ENCODE data around the gene CACNA1H.
"Not testable (repeated sequence)": the region's sequence is repeated elsewhere in the genome, so short reads cannot be mapped to it uniquely, and the experiment has no call there.

CACNA1H gene

DNA sequence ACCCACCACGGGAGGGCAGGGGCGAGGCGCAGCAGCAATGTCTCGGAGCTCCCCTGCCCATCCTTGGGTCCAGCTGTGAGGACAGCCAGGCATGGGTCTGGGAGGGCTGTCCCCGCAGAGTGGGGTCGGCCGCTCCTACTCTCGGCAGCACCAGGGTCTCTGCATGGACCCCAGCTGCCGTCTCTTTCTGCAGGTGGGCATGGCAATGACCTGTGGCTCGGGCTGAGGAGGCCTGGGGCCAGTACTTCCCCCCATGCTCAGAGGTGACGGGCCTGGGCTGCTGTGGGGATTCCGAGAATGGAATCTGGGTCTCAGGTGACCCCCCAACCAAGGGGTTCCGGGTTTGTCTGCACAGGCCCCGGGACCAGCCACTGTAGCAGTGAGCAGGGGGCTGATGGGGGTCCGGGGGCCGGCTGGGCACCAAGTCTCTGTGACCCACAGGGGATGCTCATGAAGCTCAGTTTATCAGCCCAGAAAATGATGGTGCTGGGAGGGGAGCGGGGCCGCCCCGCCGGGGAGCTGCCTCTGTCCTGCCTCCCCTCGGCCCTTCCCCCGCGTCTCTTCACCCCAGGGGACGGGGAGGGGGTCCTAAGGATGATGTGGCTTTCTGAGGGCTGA lies 23.5 kb downstream of the CACNA1H start:
- DNase-seq: no peak

DNA sequence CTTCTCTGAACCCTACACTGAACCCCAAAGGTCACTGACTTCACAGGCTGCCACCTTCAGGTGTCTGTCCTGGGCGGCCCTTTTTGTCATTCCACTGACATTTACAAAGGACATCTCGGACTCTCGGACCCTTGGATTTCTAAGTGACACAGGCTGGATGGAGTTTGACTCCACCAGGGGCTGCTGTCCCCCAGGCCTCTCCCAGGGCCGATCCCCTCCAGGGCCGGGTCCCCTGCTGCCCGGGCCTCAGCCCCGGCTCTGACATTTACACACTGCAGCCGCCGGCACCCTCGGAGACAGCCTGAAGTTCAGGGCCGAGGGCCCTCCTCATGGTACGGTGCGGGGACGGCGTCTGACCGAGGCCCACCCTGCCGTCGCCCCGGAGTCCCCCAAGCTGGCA lies 24.1 kb downstream of the CACNA1H start:
- no peak for DNase-seq

GRCh38 chr16:1177750-1178149 lies 24.8 kb downstream of the CACNA1H start:
- DNase-seq: no peak

- no peak for DNase-seq
These were observed 25.5 kb downstream of the CACNA1H start for GRCh38 chr16:1178295-1178910.

- no peak for DNase-seq
These were observed 27.9 kb downstream of the CACNA1H start for GRCh38 chr16:1180549-1181403.

- DNase-seq: no peak
These were observed 28.8 kb downstream of the CACNA1H start for GRCh38 chr16:1181404-1182315.

- no peak for DNase-seq
These were observed 29.4 kb downstream of the CACNA1H start for GRCh38 chr16:1182316-1182671.

DNA sequence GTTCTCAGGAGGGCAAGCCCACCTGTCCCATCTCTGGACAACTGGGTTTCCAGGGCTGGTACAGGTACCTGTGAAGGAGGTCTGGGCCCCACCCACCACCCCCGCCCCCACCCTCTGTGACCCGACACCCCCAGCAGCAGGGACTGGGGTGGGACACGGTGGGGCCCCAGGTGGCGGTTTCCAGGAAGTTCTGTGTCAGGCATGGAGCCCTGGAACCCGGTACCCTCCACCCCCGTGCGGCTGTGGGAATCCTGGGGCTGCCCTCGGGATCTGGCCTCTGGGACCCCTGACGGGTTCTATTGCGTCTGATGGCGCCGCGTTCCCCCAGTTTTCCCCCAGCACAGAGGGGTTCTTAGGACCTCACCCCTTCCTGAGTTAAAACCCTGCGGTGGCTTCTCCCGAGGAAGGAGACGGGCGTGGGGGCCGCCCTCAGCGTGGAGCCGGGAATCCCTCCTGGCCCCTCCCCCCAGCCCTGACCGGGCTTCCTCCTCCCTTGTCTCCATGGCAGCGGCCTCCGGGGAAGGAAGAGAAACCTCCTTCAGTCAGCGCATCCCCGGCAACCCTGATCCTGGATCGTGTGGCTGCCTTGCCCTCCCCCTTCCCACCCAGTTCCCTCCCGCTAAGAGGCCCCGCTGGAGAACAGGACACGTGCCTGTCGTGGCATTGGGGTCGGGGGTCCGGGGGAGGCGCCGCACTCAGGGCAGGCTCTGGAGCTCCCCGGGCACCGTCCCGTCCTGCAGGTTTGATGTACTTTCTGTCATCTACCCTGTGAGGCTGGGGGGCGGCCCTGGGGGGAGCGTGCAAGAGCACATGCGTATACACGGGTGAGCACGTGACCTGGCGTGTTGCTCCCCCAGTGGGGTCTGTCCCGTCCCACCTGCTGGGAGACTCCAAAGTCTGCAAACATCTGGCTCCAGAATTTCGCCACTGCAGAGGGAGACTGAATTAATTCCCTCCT lies 30.3 kb downstream of the CACNA1H start:
- DNase-seq: no peak

GRCh38 chr16:1184156-1184868 lies 31.4 kb downstream of the CACNA1H start:
- DNase-seq: no peak

DNA sequence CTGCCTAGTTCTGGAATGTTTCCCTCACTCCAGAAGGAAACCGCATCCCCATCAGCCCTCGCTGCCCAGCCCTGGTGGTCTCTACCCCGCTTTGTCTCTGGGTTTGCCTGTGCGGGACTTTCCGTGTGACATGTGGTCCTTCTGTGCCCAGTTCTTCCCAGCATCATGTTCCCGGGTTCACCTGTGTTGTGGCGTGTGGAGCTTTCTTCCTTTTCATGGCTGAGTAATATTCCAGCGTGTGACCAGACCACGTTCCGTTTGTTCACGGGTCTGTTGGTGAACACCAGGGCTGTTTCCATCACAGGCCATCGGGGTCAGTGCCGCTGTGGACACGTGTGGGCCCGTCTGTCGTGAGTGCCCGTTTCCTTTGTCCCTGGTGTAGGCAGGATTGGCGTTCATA lies 32.1 kb downstream of the CACNA1H start:
- DNase-seq: no peak

- not testable (repeated sequence) for DNase-seq
These were observed 32.7 kb downstream of the CACNA1H start for GRCh38 chr16:1185460-1186207.

- DNase-seq: no peak
These were observed 35.7 kb downstream of the CACNA1H start for GRCh38 chr16:1188432-1189189.

DNA sequence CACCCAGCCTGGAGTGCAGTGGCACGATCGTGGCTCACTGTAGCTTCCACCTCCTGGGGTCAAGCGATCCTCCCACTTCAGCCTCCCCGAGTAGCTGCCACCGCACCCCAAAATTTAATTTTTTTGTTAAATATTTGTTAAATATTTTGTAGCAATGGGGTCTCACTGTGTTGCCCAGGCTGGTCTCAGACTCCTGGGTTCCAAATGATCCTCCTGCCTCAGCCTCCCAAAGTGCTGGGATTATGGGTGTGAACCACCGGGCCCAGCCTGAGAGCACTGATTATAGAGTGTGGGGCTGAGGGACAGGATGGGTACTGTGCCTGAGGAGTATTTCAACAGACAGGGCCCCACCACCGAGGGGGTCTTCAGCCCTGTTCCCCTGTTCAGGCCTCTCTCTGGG lies 36.5 kb downstream of the CACNA1H start:
- no peak for DNase-seq

DNA sequence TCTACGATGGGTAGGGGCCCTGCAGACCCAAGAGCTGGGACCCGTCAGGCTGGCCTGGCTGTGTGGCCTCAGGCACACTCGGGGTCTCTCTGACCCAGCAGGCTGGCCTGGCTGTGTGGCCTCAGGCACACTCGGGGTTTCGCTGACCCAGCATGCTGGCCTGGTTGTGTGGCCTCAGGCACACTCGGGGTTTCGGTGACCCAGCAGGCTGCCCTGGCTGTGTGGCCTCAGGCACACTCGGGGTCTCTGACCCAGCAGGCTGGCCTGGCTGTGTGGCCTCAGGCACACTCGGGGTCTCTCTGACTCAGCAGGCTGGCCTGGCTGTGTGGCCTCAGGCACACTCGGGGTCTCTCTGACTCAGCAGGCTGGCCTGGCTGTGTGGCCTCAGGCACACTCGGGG lies 37.9 kb downstream of the CACNA1H start:
- DNase-seq: not testable (repeated sequence)

DNA sequence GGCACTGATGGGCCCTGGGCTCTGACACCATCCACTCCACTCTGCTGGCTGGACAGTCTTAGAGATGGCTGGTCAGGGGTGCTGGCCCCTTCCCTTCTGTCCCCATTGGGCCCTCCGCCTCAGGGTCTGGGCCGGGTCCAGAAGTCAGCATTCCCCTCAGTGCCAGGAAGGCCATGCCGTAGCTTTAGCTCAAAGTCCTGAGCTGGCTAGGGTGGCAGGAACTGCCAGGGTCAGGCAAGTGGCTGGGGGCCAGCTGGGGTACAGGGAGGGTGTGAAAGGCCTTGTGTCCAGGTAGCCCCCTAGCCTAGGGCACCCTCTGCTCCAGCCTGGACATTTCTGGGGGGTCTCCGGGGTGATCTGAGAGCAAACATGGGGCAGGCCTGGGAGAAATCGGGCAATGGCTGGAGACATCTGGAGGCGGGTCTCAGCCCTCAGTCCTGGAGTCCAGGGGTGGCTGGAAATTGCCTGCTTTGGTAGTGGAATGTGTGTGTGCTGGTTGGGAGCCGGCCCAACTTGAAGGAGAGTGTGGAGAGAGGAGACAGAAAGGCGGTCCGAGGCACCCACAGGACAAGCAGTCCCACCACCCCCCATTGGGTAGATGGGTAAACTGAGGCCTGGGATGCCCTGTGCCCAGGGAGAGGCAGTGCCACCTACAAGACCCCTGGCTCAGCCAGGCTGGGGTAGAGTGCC lies 39.6 kb downstream of the CACNA1H start:
- DNase-seq: no peak

DNA sequence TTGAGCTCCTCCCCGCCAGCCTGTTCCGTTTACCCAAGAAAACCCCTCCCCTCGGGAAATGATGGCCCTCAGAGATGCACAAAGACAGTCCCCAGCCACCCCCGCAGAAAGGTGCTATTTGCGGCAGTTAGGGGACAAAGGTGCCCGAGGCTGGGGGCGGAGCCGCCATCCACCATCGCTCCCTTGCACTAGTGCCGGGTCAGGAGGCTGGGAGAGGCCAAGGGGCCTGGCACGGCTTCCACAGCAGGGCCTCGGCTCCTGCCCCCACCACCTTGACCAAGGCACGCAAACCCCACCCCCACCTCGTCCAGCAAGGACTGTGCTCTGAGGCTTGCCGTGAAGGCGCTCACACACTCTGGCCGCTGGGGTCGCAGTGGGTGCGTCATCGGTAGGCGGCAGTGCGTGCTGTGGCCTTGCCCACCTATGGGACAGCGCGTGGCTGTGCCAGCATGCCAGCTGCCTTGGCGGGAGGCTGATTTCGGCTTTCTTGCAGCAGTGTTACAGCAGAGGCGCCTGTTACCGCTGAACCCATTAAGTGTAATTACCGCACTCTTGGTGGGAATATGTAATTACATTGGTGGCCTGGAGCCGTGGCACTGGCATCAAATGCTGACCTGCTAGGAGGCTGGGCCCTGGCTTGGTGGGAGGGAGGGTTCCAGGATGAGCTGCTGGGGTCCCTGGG lies 40.4 kb downstream of the CACNA1H start:
- DNase-seq: no peak

DNA sequence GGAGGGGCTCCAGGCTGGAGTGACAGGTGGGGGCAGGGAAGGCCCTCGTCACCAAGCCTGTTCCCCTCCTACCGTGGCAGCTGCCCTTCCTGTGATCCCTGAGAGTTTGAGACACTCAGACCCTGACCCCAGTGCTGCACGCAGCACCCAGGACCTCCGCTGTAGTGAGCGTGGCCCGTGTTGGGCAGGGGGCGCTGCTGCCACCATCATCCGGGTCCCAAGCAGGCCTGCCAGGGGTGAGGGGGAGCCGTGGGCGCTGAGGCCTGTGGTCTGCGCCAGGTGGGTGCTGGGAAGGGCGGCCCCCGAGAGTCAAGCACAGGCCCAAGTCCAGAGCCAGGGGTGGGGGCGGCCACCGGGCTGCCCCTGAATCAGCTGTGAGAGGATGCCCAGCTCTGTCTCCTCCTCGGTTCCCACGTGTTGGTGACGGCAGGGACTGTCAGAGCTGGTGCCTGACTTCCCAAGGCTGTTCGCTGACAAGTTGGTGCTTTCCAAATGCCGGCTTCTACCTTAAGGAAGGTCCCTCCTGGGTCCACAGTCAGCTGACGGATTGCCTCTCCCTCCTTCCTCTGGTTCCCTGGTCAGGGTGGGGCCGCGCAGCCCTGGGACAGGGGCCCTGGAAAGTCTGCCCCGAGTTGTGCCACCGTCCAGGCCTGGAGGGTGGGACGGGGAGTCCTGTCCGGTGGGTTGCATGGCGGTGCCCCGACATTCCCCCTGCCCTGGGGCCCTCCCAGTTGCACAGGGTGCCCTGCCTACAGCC lies 41.1 kb downstream of the CACNA1H start:
- DNase-seq: no peak
